ENCODE data around the gene CYB5R2.

CYB5R2 gene

GRCh38 chr11:7639643-7640025 is 33.7 kb downstream of the CYB5R2 start:
- H3K36me3 ChIP-seq (replicated peaks; ENCODE audit: low read depth, low read length), result peaks cover 54% of the 10 kb centered on the region
- no peak overlapping the region for H3K4me3 ChIP-seq (ENCODE audit: low read length)
- no peak overlapping the region for H2AFZ ChIP-seq (ENCODE audit: low read depth, low read length)
- H3K9me3 ChIP-seq (ENCODE audit: insufficient read depth, low read length), result no peaks in the 10 kb centered on the region
- peak overlapping the region; percentile 55 for H3K27ac ChIP-seq (ENCODE audit: low read length)
- H3K9ac ChIP-seq (ENCODE audit: low read length), result peak overlapping the region; percentile 12; the same call in 1 of the 2 replicates
- TF ChIP-seq EZH2phosphoT487 (IDR thresholded peaks at IDR 0.05; ENCODE audit: low read depth) (no peak), CTCF (IDR thresholded peaks at IDR 0.05; ENCODE audit: low read depth, low read length) (no peak)
- H4K20me1 ChIP-seq (ENCODE audit: insufficient read depth, low read length), result no peaks in the 10 kb centered on the region
- H3K4me1 ChIP-seq (ENCODE audit: low read length), result peaks cover 19% of the 10 kb centered on the region
- no peaks in the 10 kb centered on the region for H3K79me2 ChIP-seq (ENCODE audit: low read length)
- no peaks in the 10 kb centered on the region for H3K27me3 ChIP-seq (ENCODE audit: low read depth, low read length)
- H3K4me2 ChIP-seq (ENCODE audit: low read length), result peak overlapping the region; percentile 32

- Histone ChIP-seq H3K79me2 (ENCODE audit: low read length) (no peaks in the 10 kb centered on the region), H4K20me1 (ENCODE audit: insufficient read depth, low read length) (no peaks in the 10 kb centered on the region), H3K36me3 (replicated peaks; ENCODE audit: low read depth, low read length) (peaks cover 58% of the 10 kb centered on the region), H3K4me3 (ENCODE audit: low read length) (no peak overlapping the region), H3K4me1 (ENCODE audit: low read length) (peaks cover 19% of the 10 kb centered on the region), H3K4me2 (ENCODE audit: low read length) (peak overlapping the region; percentile 32), H3K9me3 (ENCODE audit: insufficient read depth, low read length) (no peaks in the 10 kb centered on the region), H3K27me3 (ENCODE audit: low read depth, low read length) (no peaks in the 10 kb centered on the region), H3K27ac (ENCODE audit: low read length) (peak overlapping the region; percentile 55), H3K9ac (ENCODE audit: low read length) (peak overlapping the region; percentile 12; the same call in 1 of the 2 replicates), H2AFZ (ENCODE audit: low read depth, low read length) (no peak overlapping the region)
- no peak for TF ChIP-seq CTCF (IDR thresholded peaks at IDR 0.05; ENCODE audit: low read depth, low read length)
- no peak for TF ChIP-seq EZH2phosphoT487 (IDR thresholded peaks at IDR 0.05; ENCODE audit: low read depth)
Observed at GRCh38 chr11:7638710-7639642, 34.3 kb downstream of the CYB5R2 start.

DNA sequence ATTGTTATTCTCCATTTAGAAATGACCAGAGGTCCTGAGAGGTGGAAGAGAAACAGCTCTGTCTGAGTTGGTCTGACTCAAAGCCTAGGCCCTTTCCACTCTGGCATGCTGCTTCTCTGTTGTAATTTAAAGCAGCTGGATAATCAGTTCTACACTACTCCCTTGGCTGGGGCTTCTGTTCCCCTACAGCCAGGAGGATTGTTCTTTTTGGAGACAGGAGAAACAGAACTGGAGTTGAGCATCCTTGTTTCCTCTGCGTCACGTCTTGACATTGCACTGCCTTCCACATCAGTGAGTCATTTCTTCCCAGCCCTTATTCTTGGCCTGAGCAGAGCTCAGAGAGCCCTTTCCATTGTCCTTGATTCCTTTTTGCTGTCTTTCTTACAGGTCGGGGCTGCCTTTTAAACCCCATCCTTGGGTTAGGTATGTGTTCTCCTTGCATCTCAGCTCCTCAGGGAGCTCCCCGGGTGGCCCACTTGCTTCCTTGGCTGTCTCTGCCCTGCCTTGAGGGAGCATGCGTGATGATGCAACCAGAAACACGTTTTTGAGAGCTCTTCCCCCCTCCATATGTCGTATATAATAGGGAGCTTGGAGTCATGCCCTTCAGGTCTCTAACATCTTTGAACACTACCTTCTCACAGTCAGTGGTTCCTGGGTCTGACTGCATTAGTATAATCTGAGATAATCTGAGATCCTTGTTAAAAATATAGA is 35.7 kb downstream of the CYB5R2 start:
- peaks cover 19% of the 10 kb centered on the region for H3K4me1 ChIP-seq (ENCODE audit: low read length)
- no peaks in the 10 kb centered on the region for H3K79me2 ChIP-seq (ENCODE audit: low read length)
- H3K4me3 ChIP-seq (ENCODE audit: low read length), result no peak overlapping the region
- H2AFZ ChIP-seq (ENCODE audit: low read depth, low read length), result no peak overlapping the region
- TF ChIP-seq CTCF (IDR thresholded peaks at IDR 0.05; ENCODE audit: low read depth, low read length) (no peak), EZH2phosphoT487 (IDR thresholded peaks at IDR 0.05; ENCODE audit: low read depth) (no peak)
- H3K27me3 ChIP-seq (ENCODE audit: low read depth, low read length), result no peaks in the 10 kb centered on the region
- H3K9ac ChIP-seq (ENCODE audit: low read length), result no peak overlapping the region
- no peaks in the 10 kb centered on the region for H3K9me3 ChIP-seq (ENCODE audit: insufficient read depth, low read length)
- H3K27ac ChIP-seq (ENCODE audit: low read length), result no peak overlapping the region
- no peaks in the 10 kb centered on the region for H4K20me1 ChIP-seq (ENCODE audit: insufficient read depth, low read length)
- no peak overlapping the region for H3K4me2 ChIP-seq (ENCODE audit: low read length)
- peaks cover 67% of the 10 kb centered on the region for H3K36me3 ChIP-seq (replicated peaks; ENCODE audit: low read depth, low read length)

- Histone ChIP-seq H3K27me3 (ENCODE audit: low read depth, low read length) (no peaks in the 10 kb centered on the region), H3K4me3 (ENCODE audit: low read length) (no peak overlapping the region), H2AFZ (ENCODE audit: low read depth, low read length) (no peak overlapping the region), H3K36me3 (replicated peaks; ENCODE audit: low read depth, low read length) (peaks cover 68% of the 10 kb centered on the region), H3K9ac (ENCODE audit: low read length) (no peak overlapping the region), H4K20me1 (ENCODE audit: insufficient read depth, low read length) (no peaks in the 10 kb centered on the region), H3K4me1 (ENCODE audit: low read length) (peaks cover 19% of the 10 kb centered on the region), H3K79me2 (ENCODE audit: low read length) (no peaks in the 10 kb centered on the region), H3K9me3 (ENCODE audit: insufficient read depth, low read length) (no peaks in the 10 kb centered on the region), H3K4me2 (ENCODE audit: low read length) (no peak overlapping the region), H3K27ac (ENCODE audit: low read length) (no peak overlapping the region)
- TF ChIP-seq EZH2phosphoT487 (IDR thresholded peaks at IDR 0.05; ENCODE audit: low read depth) (no peak), CTCF (IDR thresholded peaks at IDR 0.05; ENCODE audit: low read depth, low read length) (no peak)
Observed at GRCh38 chr11:7636350-7636749, 37.0 kb downstream of the CYB5R2 start.
